ENCODE results near the gene ERCC6L. TPM values are rescaled to one million over a fixed set of nuclear protein-coding genes. Genes with fewer than 3 reads are reported as not detected.

ERCC6L gene
- 1.3 and 1.7 TPM in 2 replicates for polyA plus RNA-seq (2011; rRNA removed)
- polyA minus RNA-seq (2011; rRNA and poly(A)+ RNA removed) = 0.78 and 2.3 TPM in 2 replicates

DNA sequence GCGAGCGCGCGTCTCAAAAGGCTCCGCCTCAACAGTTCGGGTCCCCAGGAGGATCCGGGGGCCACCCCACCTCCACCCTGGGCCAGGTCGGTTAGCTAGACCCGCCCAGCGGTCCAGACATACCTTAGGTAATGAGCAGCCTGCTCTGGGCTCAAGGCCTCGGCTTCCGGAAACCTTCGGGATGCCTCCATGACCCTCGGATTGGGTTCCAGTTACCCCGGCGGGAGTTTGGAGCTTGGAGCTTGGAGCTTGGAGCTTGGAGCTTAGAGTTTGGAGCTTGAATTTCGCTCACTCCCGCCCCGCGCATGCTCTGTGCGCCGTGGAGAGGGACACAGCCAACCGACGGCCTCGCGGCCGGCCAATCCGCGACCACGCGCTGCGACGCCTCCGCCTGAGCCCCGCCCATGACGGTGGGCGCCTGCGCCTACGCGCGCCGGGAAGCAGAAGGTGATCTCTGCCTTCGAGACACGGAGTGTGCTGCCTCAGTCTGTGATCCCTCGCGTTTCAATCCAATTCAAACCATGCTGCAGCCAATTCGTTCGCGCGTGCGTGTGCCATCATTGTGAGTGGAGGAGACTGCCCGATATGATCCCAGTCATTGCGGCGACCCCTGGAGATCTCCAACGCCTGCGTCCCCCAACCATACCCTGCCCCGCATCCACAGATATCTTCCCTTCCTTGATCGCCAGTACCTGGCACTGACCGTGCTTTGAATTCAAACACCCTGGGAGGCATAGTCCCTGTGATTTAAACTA is at the start of gene ERCC6L:
Gene ERCC6L (minus strand): TSS at position 307 of the 755 bp plus-strand sequence. CDS start 116 bp downstream, at position 191.
- Histone ChIP-seq H3K4me3 (ENCODE audit: low read depth, low read length) (peak within 1 kb of the TSS; percentile 57), H3K27ac (ENCODE audit: low read depth, low read length) (no peak within 1 kb of the TSS), H3K9me3 (ENCODE audit: control insufficient read depth, insufficient read depth, low read length) (no peaks in the 10 kb centered on the region), H3K27me3 (ENCODE audit: control insufficient read depth, insufficient read depth, low read length) (no peaks in the 10 kb centered on the region)
- DNase-seq (ENCODE audit: low read depth, low spot score) = peak; percentile 55
- POLR2A ChIA-PET = interaction anchor here (0.5 to 1.2 kb wide), 7 partner anchors 10 to 174 kb away, joined by 3 to 6 read pairs (median 4); partner anchors contain the start of genes PIN4 and RPS4X
- TF ChIP-seq CTCF (IDR thresholded peaks at IDR 0.05; ENCODE audit: low read depth, low read length) = no peak
- CTCF ChIA-PET = interaction anchor here (0.6 kb wide), 1 partner anchor 38 kb away, joined by 3 read pairs; the partner anchor contains the start of gene RPS4X

GRCh38 chrX:72282302-72282701 is 43.5 kb upstream of the ERCC6L start:
- ChIA-PET CTCF (no interaction called here), POLR2A (no interaction called here)
- Histone ChIP-seq H3K27me3 (ENCODE audit: control insufficient read depth, insufficient read depth, low read length) (no peaks in the 10 kb centered on the region), H3K27ac (ENCODE audit: low read depth, low read length) (no peak overlapping the region), H3K4me3 (ENCODE audit: low read depth, low read length) (no peak overlapping the region), H3K9me3 (ENCODE audit: control insufficient read depth, insufficient read depth, low read length) (no peaks in the 10 kb centered on the region)
- no peak for DNase-seq (ENCODE audit: low read depth, low spot score)
- TF ChIP-seq CTCF (IDR thresholded peaks at IDR 0.05; ENCODE audit: low read depth, low read length) = no peak

DNA sequence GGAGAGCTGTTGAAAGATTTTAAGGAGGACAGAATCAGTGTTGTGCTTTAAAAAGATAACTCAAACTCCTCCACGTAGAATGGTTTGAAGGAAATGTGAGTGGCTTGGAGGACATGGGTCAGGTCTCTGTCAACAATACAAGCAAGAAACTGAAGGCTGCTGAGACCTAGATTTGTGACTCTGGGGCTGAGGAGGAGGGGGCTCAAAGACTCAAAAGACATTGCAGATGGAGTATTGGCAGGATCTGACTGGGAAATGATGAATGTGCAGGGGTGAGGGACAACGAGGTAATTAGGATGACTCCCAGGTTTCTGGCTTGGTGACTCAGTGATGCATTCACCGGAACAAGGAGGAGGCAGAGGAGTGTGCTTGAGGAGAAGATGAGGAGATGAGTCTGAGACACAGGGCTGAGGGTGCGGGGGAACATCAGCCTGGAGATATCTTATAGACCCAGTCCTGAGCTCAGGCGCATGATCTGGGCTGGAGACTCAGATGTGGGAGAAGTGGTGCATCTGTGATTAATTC is 41.6 kb upstream of the ERCC6L start:
- H3K4me3 ChIP-seq (ENCODE audit: low read depth, low read length) = no peak overlapping the region
- H3K27me3 ChIP-seq (ENCODE audit: control insufficient read depth, insufficient read depth, low read length) = no peaks in the 10 kb centered on the region
- no peak overlapping the region for H3K27ac ChIP-seq (ENCODE audit: low read depth, low read length)
- TF ChIP-seq CTCF (IDR thresholded peaks at IDR 0.05; ENCODE audit: low read depth, low read length) = no peak
- ChIA-PET CTCF (no interaction called here), POLR2A (no interaction called here)
- DNase-seq (ENCODE audit: low read depth, low spot score) = no peak
- no peaks in the 10 kb centered on the region for H3K9me3 ChIP-seq (ENCODE audit: control insufficient read depth, insufficient read depth, low read length)

- peak overlapping the region; percentile 76 for H3K4me3 ChIP-seq (ENCODE audit: low read depth, low read length)
- H3K27ac ChIP-seq (ENCODE audit: low read depth, low read length) = peak overlapping the region; percentile 80
- DNase-seq (ENCODE audit: low read depth, low spot score) = no peak
- ChIA-PET CTCF (interaction anchor here (0.8 to 2.1 kb wide), 15 partner anchors 8 to 295 kb away, joined by 3 to 35 read pairs (median 5); partner anchors contain the start of gene ERCC6L), POLR2A (interaction anchor here (0.9 to 2.2 kb wide), 9 partner anchors 8 to 95 kb away, joined by 3 to 32 read pairs (median 9); partner anchors contain the start of genes ERCC6L and PIN4)
- no peaks in the 10 kb centered on the region for H3K9me3 ChIP-seq (ENCODE audit: control insufficient read depth, insufficient read depth, low read length)
- H3K27me3 ChIP-seq (ENCODE audit: control insufficient read depth, insufficient read depth, low read length) = no peaks in the 10 kb centered on the region
- no peak for TF ChIP-seq CTCF (IDR thresholded peaks at IDR 0.05; ENCODE audit: low read depth, low read length)
Observed at GRCh38 chrX:72276478-72276953, 37.7 kb upstream of the ERCC6L start.

- CTCF ChIA-PET = interaction anchor here (0.6 kb wide), 1 partner anchor 111 kb away, joined by 3 read pairs; no protein-coding TSS in a partner anchor
- peak overlapping the region; percentile 47; the same call in 1 of the 2 replicates for H3K4me3 ChIP-seq (ENCODE audit: low read depth, low read length)
- no peaks in the 10 kb centered on the region for H3K9me3 ChIP-seq (ENCODE audit: control insufficient read depth, insufficient read depth, low read length)
- H3K27me3 ChIP-seq (ENCODE audit: control insufficient read depth, insufficient read depth, low read length) = no peaks in the 10 kb centered on the region
- no peak overlapping the region for H3K27ac ChIP-seq (ENCODE audit: low read depth, low read length)
- no peak for DNase-seq (ENCODE audit: low read depth, low spot score)
- POLR2A ChIA-PET = no interaction called here
- no peak for TF ChIP-seq CTCF (IDR thresholded peaks at IDR 0.05; ENCODE audit: low read depth, low read length)
Observed at GRCh38 chrX:72274526-72274925, 35.7 kb upstream of the ERCC6L start.

All from AG04450 (cell line).